ENCODE results near the gene RTN1. TPM values are rescaled to one million over a fixed set of nuclear protein-coding genes. Genes with fewer than 3 reads are reported as not detected.

Gene RTN1
- total and polyA plus RNA-seq, 12 donors: 2.9 to 19.7 (median 7.6) TPM

- intact Hi-C loops (cut with DNase I): no loop called here
- 68 to 85% (median 75%) methylated on average over 2 of the region's 2 CpGs for WGBS, 4 donors
- no peak overlapping the region for H3K4me3 ChIP-seq
- no peaks in the 10 kb centered on the region for H3K4me1 ChIP-seq (replicated peaks in 1 of 2)
- no peaks in the 10 kb centered on the region for H3K27me3 ChIP-seq
- H3K27ac ChIP-seq: no peak overlapping the region
- no peak for DNase-seq
- TF ChIP-seq POLR2A (IDR thresholded peaks at IDR 0.05) (no peak), CTCF (IDR thresholded peaks at IDR 0.05) (no peak)
- H3K9me3 ChIP-seq (replicated peaks in 1 of 3): no peaks in the 10 kb centered on the region
- no peaks in the 10 kb centered on the region for H3K36me3 ChIP-seq (replicated peaks in 1 of 2)
Observed at GRCh38 chr14:59832653-59833294, 37.8 kb downstream of the RTN1 start.

- WGBS, 4 donors: 73 to 89% (median 83%) methylated on average over 2 of the region's 2 CpGs
- no peak overlapping the region for H3K4me3 ChIP-seq
- intact Hi-C loops (cut with DNase I): no loop called here
- no peak for DNase-seq
- no peak overlapping the region for H3K27ac ChIP-seq
- no peaks in the 10 kb centered on the region for H3K4me1 ChIP-seq (replicated peaks in 1 of 2)
- no peaks in the 10 kb centered on the region for H3K36me3 ChIP-seq (replicated peaks in 1 of 2)
- H3K27me3 ChIP-seq: no peaks in the 10 kb centered on the region
- TF ChIP-seq POLR2A (IDR thresholded peaks at IDR 0.05): no peak
- TF ChIP-seq CTCF (IDR thresholded peaks at IDR 0.05): no peak
- H3K9me3 ChIP-seq (replicated peaks in 1 of 3): no peaks in the 10 kb centered on the region
Observed at GRCh38 chr14:59831121-59831730, 39.4 kb downstream of the RTN1 start.

- intact Hi-C loops (cut with DNase I): no loop called here
- no peaks in the 10 kb centered on the region for H3K9me3 ChIP-seq (replicated peaks in 1 of 3)
- H3K4me1 ChIP-seq (replicated peaks in 1 of 2): no peaks in the 10 kb centered on the region
- TF ChIP-seq POLR2A (IDR thresholded peaks at IDR 0.05) (no peak), CTCF (IDR thresholded peaks at IDR 0.05) (no peak)
- DNase-seq: no peak
- WGBS, 4 donors: 77 to 84% (median 80%) methylated on average over 3 of the region's 3 CpGs
- H3K27ac ChIP-seq: no peak overlapping the region
- no peak overlapping the region for H3K4me3 ChIP-seq
- no peaks in the 10 kb centered on the region for H3K36me3 ChIP-seq (replicated peaks in 1 of 2)
- no peaks in the 10 kb centered on the region for H3K27me3 ChIP-seq
Observed at GRCh38 chr14:59830338-59830734, 40.2 kb downstream of the RTN1 start.

GRCh38 chr14:59829469-59830337 lies 40.9 kb downstream of the RTN1 start:
- no peak overlapping the region for H3K4me3 ChIP-seq
- TF ChIP-seq CTCF (IDR thresholded peaks at IDR 0.05) (no peak), POLR2A (IDR thresholded peaks at IDR 0.05) (no peak)
- DNase-seq: no peak
- H3K27ac ChIP-seq: no peak overlapping the region
- no peaks in the 10 kb centered on the region for H3K4me1 ChIP-seq (replicated peaks in 1 of 2)
- no peaks in the 10 kb centered on the region for H3K36me3 ChIP-seq (replicated peaks in 1 of 2)
- H3K27me3 ChIP-seq: no peaks in the 10 kb centered on the region
- intact Hi-C loops (cut with DNase I): no loop called here
- no peaks in the 10 kb centered on the region for H3K9me3 ChIP-seq (replicated peaks in 1 of 3)
- WGBS, 4 donors: 45 to 56% (median 54%) methylated on average over 4 of the region's 4 CpGs

All from adrenal gland (tissue), 12 donors.